Endothelial cell (in vitro differentiated cells): ENCODE measurements around the gene PAIP1. TPM values are rescaled to one million over a fixed set of nuclear protein-coding genes. Genes with fewer than 3 reads are reported as not detected.

ENCODE experiments used
- DNase-seq: peaks from one replicate; pipeline ENCODE4 v3.0.0; 2021; ENCODE audit warnings: low spot score
- H3K27ac Mint-ChIP-seq: one replicate; pipeline ENCODE4 v1.8.0; 2021; ENCODE audit warnings: mixed read lengths, inconsistent platforms; ENCODE audit not compliant: unreplicated experiment
- H3K27me3 Mint-ChIP-seq: one replicate; pipeline ENCODE4 v1.8.0; 2021; ENCODE audit warnings: mild to moderate bottlenecking, moderate library complexity, mixed read lengths, inconsistent platforms; ENCODE audit not compliant: unreplicated experiment
- H3K36me3 Mint-ChIP-seq: one replicate; pipeline ENCODE4 v1.8.0; 2021; ENCODE audit warnings: mild to moderate bottlenecking, low read depth, mixed read lengths, inconsistent platforms; ENCODE audit not compliant: unreplicated experiment
- H3K4me1 Mint-ChIP-seq: one replicate; pipeline ENCODE4 v1.8.0; 2021; ENCODE audit warnings: mild to moderate bottlenecking, mixed read lengths, inconsistent platforms; ENCODE audit not compliant: unreplicated experiment
- H3K4me3 Mint-ChIP-seq: one replicate; pipeline ENCODE4 v1.8.0; 2021; ENCODE audit warnings: mild to moderate bottlenecking, mixed read lengths, inconsistent platforms; ENCODE audit not compliant: unreplicated experiment
- H3K9me3 Mint-ChIP-seq: one replicate; pipeline ENCODE4 v1.8.0; 2021; ENCODE audit warnings: mixed read lengths, inconsistent platforms; ENCODE audit not compliant: unreplicated experiment
- CTCF ChIP-seq: fragments of 200-600 bp; sonication (generic); IDR thresholded peaks from one replicate; pipeline ENCODE4 v1.5.0; 2021; ENCODE audit warnings: antibody characterized with exemption; ENCODE audit not compliant: unreplicated experiment
- total RNA-seq: library from RNA; stranded (reverse); fragmentation: NEBNext Ultra II Directional; extraction: Animal tissue kit (Norgen Biotek cat#: 25700); gene quantifications from one replicate; pipeline ENCODE4 v1.2.1, GENCODE V29; 2021; ENCODE audit not compliant: unreplicated experiment

The PAIP1 gene
- total RNA-seq, 1 donor from 2014 or later, result 92.4 TPM

- Mint-ChIP-seq H3K27ac (no peak overlapping the region), H3K4me3 (no peak overlapping the region), H3K36me3 (peaks cover 35% of the 10 kb centered on the region), H3K9me3 (no peaks in the 10 kb centered on the region), H3K27me3 (no peaks in the 10 kb centered on the region), H3K4me1 (no peaks in the 10 kb centered on the region)
- no peak for TF ChIP-seq CTCF
- no peak for DNase-seq
Observed at GRCh38 chr5:43543434-43543833, 13.4 kb downstream of the PAIP1 start.

DNA sequence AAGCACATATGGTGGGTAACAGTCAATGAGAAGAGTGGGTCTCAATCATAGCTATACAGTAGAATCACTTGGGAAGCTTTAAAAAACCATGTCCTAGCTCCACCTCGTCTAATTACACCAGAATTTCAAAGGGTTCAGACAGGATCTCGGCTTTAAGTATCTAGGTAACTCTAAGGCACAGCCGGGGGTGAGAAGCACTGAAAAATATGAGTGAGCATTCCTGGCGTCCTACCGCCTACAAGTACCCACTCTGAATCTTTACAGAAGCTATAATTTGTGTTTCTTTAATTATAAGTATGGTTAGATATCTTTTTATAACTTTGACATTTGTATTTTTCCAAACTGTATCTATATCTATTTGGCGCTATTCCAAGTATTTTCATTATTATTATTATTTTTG, 16.1 kb downstream of the PAIP1 start:
- no peak overlapping the region for H3K27ac Mint-ChIP-seq
- DNase-seq, result no peak
- H3K36me3 Mint-ChIP-seq, result peaks cover 29% of the 10 kb centered on the region
- TF ChIP-seq CTCF, result no peak
- H3K4me1 Mint-ChIP-seq, result no peaks in the 10 kb centered on the region
- H3K4me3 Mint-ChIP-seq, result no peak overlapping the region
- H3K27me3 Mint-ChIP-seq, result no peaks in the 10 kb centered on the region
- H3K9me3 Mint-ChIP-seq, result no peaks in the 10 kb centered on the region

GRCh38 chr5:43536972-43537371, 19.9 kb downstream of the PAIP1 start:
- Mint-ChIP-seq H3K27me3 (no peaks in the 10 kb centered on the region), H3K27ac (no peak overlapping the region), H3K4me3 (no peak overlapping the region), H3K9me3 (no peaks in the 10 kb centered on the region), H3K36me3 (peaks cover 26% of the 10 kb centered on the region), H3K4me1 (no peaks in the 10 kb centered on the region)
- no peak for DNase-seq
- no peak for TF ChIP-seq CTCF

DNA sequence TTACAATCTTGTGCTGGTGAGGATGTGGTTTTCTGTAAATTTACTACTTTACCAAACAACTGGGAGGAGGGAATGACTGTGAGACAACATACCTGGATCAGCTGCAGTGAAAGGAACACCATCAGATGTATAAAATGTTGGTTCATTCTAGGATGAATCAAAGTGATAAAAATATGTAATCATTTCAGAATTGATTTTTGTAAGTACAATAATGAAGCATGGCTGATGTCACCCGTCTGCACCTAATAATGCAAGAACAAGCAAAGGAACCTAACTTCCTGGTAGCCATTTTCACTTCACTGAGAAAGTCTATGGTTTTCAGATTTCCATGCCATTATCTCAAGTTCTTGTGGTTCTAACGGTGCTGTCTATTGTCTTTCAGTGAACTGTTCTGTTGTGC, 23.2 kb downstream of the PAIP1 start:
- Mint-ChIP-seq H3K4me1 (no peaks in the 10 kb centered on the region), H3K36me3 (peaks cover 25% of the 10 kb centered on the region), H3K27me3 (no peaks in the 10 kb centered on the region), H3K27ac (no peak overlapping the region), H3K4me3 (peak overlapping the region; percentile 20), H3K9me3 (no peaks in the 10 kb centered on the region)
- TF ChIP-seq CTCF, result no peak
- no peak for DNase-seq

DNA sequence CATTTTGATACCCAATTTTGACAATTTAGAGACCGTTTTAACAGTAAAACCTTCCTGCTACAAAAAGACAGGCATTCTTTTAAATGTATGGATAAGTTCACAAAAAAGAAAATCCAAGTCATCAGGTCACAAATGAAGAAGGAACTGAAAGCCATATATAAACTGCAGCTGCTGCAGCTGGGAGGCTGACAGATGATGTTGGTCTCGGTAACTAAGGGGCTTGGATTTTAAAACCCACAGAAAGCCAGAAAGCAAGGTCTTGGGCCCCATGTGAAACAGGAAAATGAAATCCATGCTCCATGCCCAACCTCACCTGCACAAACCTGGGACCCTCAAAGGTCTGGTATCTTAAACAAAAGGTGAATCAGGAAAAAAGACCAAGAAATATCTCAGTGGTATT, 26.2 kb downstream of the PAIP1 start:
- H3K36me3 Mint-ChIP-seq, result peaks cover 31% of the 10 kb centered on the region
- no peak for TF ChIP-seq CTCF
- no peak for DNase-seq
- H3K4me1 Mint-ChIP-seq, result no peaks in the 10 kb centered on the region
- H3K9me3 Mint-ChIP-seq, result no peaks in the 10 kb centered on the region
- H3K27ac Mint-ChIP-seq, result no peak overlapping the region
- no peaks in the 10 kb centered on the region for H3K27me3 Mint-ChIP-seq
- no peak overlapping the region for H3K4me3 Mint-ChIP-seq
